ENCODE results near the gene SHISA9. TPM values are rescaled to one million over a fixed set of nuclear protein-coding genes. Genes with fewer than 3 reads are reported as not detected.

The SHISA9 gene
- total RNA-seq, 1 donor from 2014 or later: not detected

DNA sequence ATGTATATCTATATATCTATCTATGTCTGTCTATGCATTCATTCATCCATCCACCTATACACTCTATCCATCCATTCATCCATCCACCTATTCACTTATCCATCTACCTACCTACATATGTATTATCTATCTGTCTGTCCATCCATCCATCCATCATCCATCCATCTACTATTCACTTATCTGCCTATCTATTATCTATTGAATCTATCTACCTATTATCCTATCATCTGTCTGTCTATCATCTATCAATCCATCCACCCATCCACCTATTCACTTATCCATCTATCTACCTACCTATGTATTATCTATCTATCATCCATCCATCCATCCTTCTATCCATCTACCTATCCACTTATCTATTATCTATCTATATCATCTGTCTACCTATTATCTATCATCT, 302.3 kb downstream of the SHISA9 start:
- no peak for ATAC-seq
- TF ChIP-seq, protein P1, sequence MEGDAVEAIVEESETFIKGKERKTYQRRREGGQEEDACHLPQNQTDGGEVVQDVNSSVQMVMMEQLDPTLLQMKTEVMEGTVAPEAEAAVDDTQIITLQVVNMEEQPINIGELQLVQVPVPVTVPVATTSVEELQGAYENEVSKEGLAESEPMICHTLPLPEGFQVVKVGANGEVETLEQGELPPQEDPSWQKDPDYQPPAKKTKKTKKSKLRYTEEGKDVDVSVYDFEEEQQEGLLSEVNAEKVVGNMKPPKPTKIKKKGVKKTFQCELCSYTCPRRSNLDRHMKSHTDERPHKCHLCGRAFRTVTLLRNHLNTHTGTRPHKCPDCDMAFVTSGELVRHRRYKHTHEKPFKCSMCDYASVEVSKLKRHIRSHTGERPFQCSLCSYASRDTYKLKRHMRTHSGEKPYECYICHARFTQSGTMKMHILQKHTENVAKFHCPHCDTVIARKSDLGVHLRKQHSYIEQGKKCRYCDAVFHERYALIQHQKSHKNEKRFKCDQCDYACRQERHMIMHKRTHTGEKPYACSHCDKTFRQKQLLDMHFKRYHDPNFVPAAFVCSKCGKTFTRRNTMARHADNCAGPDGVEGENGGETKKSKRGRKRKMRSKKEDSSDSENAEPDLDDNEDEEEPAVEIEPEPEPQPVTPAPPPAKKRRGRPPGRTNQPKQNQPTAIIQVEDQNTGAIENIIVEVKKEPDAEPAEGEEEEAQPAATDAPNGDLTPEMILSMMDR (IDR thresholded peaks at IDR 0.05): no peak

DNA sequence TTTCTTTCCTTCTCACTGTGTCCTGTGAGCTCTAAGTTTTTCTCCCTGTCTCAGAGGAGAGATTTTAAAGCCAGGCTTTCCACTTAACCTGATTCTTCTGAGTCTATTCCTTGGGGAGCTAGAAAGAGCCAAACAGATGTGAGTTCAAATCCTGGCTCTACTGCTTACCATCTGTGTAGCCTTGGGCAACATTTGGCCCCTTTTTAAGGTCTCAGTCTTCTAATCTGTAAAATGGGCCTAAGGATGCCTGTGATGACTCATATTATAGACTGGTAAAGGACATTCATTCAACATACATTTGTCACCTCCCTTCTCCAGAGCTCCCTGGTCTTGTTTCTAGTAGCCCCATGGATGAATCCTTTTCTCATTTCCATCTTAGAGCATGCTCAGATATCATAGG, 304.0 kb downstream of the SHISA9 start:
- TF ChIP-seq, protein P1 (IDR thresholded peaks at IDR 0.05): no peak
- Histone ChIP-seq H3K9me3 (no peaks in the 10 kb centered on the region), H3K4me3 (no peak overlapping the region), H3K4me1 (no peaks in the 10 kb centered on the region), H3K36me3 (no peaks in the 10 kb centered on the region), H3K27me3 (ENCODE audit: low read depth) (no peaks in the 10 kb centered on the region), H3K27ac (no peak overlapping the region)
- intact Hi-C loops (cut with DNase I): no loop called here
- ATAC-seq (no peak), DNase-seq (no peak)

More for the DNA sequence above, 302.3 kb downstream of the SHISA9 start:
- no peaks in the 10 kb centered on the region for H3K27me3 ChIP-seq (ENCODE audit: low read depth)
- DNase-seq: no peak
- H3K4me1 ChIP-seq: no peaks in the 10 kb centered on the region
- H3K9me3 ChIP-seq: no peaks in the 10 kb centered on the region
- H3K4me3 ChIP-seq: no peak overlapping the region
- H3K36me3 ChIP-seq: no peaks in the 10 kb centered on the region
- intact Hi-C loops (cut with DNase I): no loop called here
- no peak overlapping the region for H3K27ac ChIP-seq

DNA sequence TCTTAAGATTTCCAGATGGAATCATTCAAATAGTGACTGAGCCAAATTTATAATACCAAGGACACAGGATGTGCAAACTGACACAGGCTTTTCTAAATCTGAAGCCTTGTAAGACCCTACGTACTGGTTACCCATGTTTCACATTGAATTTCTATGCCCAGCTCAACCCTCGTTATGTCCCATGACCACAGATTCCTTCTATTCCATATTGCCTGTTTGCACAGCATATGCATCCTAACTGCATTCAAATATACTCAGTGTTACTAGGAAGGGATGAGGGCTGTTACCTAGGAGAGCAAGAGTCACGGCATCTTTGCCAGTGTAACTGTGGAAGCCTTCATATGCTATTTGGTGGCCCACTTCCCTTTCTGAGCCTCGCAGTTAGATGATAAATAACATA, 305.2 kb downstream of the SHISA9 start:
- Histone ChIP-seq H3K4me3 (no peak overlapping the region), H3K4me1 (no peaks in the 10 kb centered on the region), H3K27me3 (ENCODE audit: low read depth) (no peaks in the 10 kb centered on the region), H3K27ac (no peak overlapping the region), H3K9me3 (no peaks in the 10 kb centered on the region), H3K36me3 (no peaks in the 10 kb centered on the region)
- no peak for ATAC-seq
- DNase-seq: no peak
- intact Hi-C loops (cut with DNase I): no loop called here
- TF ChIP-seq, protein P1 (IDR thresholded peaks at IDR 0.05): no peak

DNA sequence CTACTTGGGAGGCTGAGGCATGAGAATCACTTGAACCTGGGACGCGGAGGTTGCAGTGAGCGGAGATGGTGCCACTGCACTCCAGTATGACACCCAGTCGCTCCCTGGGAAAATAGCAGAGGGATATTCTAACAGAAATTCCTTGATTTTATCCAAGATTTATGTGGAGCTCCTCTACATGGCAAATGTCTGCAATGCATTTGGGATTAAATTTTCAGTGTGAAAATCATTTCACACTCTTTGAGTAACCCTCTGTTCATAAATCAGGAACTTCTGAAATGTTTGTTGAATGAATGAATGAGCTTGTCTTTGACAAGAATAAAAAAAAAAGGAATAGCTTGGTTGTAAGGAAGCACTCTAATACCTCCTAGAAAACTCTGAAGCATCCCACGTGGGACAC, 305.8 kb downstream of the SHISA9 start:
- TF ChIP-seq, protein P1 (IDR thresholded peaks at IDR 0.05): no peak
- H3K9me3 ChIP-seq: no peaks in the 10 kb centered on the region
- no peak for DNase-seq
- no peak overlapping the region for H3K27ac ChIP-seq
- no peak overlapping the region for H3K4me3 ChIP-seq
- ATAC-seq: no peak
- H3K27me3 ChIP-seq (ENCODE audit: low read depth): no peaks in the 10 kb centered on the region
- H3K36me3 ChIP-seq: no peaks in the 10 kb centered on the region
- intact Hi-C loops (cut with DNase I): no loop called here
- H3K4me1 ChIP-seq: no peaks in the 10 kb centered on the region

DNA sequence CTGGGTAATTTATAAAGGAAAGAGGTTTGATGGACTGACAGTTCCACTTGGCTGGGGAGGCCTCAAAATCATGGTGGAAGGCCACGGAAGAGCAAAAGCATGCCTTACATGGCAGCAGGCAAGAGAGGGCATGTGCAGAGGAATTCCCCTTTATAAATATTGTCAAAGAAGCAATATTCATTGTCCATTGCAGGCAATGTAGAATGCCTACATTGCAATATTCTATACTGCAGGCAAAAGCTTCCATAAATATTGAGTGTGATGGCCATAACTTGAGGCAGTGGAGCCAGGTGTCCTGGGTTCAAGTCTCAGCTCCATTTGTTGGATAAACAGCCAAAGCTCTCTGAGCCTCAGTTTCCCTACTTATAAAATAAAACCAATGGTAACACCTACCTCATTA, 322.3 kb downstream of the SHISA9 start:
- no peak for ATAC-seq

More for the DNA sequence above, 322.3 kb downstream of the SHISA9 start:
- Histone ChIP-seq H3K9me3 (peaks cover 4% of the 10 kb centered on the region), H3K36me3 (no peaks in the 10 kb centered on the region), H3K27ac (no peak overlapping the region), H3K4me1 (no peaks in the 10 kb centered on the region), H3K4me3 (no peak overlapping the region), H3K27me3 (ENCODE audit: low read depth) (no peaks in the 10 kb centered on the region)
- TF ChIP-seq, protein P1 (IDR thresholded peaks at IDR 0.05): no peak
- intact Hi-C loops (cut with DNase I): no loop called here
- DNase-seq: no peak
